Cardiac fibroblast (primary cell): ENCODE results near the gene AGRN.
"Not testable (repeated sequence)": the region's sequence is repeated elsewhere in the genome, so short reads cannot be mapped to it uniquely, and the experiment has no call there.

Source experiments
- DNase-seq, 2 donors: peaks; one replicate each; pipeline versions ENCODE4 v3.0.0 to v3.0.0-alpha.2; 2010; ENCODE audit warnings: low read depth in 2 of 2
- H3K4me3 ChIP-seq, 2 donors: replicated peaks in 1 of 2; 1 replicate in 1 of 2; 2 replicates in 1 of 2; pipeline ENCODE4 v1.5.1; 2011; ENCODE audit warnings: low read depth in 2 of 2, low read length in 2 of 2, mild to moderate bottlenecking in 2 of 2, moderate library complexity in 1 of 2
- TF ChIP-seq, protein P1 (sequence below): IDR thresholded peaks from one replicate; pipeline ENCODE4 v1.5.1; 2011; ENCODE audit warnings: low read depth, mild to moderate bottlenecking, low read length, inconsistent platforms

Gene AGRN

DNA sequence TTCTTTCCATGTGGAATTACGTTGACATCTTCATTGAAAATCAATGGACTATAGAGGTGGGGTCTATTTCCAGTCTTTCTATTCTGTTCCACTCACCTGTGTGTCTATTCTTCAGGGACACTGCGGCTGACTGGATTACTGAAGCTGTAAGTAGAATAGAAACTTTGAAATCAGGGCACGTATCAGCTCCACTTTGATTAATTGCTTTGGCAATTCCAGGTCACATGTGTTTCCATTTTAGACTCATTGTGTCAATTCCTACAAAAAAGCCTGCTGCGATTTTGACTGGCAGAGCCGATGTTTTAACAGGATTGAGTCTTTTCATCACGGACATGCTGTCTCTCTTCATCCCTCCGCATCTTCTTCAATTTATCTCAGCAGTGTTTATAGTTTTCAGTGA, 75.1 kb downstream of the AGRN start:
- TF ChIP-seq, protein P1, sequence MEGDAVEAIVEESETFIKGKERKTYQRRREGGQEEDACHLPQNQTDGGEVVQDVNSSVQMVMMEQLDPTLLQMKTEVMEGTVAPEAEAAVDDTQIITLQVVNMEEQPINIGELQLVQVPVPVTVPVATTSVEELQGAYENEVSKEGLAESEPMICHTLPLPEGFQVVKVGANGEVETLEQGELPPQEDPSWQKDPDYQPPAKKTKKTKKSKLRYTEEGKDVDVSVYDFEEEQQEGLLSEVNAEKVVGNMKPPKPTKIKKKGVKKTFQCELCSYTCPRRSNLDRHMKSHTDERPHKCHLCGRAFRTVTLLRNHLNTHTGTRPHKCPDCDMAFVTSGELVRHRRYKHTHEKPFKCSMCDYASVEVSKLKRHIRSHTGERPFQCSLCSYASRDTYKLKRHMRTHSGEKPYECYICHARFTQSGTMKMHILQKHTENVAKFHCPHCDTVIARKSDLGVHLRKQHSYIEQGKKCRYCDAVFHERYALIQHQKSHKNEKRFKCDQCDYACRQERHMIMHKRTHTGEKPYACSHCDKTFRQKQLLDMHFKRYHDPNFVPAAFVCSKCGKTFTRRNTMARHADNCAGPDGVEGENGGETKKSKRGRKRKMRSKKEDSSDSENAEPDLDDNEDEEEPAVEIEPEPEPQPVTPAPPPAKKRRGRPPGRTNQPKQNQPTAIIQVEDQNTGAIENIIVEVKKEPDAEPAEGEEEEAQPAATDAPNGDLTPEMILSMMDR, result no peak
- no peak overlapping the region for H3K4me3 ChIP-seq
- DNase-seq, result no peak

- not testable (repeated sequence) for H3K4me3 ChIP-seq, DNase-seq
Measured at GRCh38 chr1:1096136-1096535, 76.2 kb downstream of the AGRN start.

- no peak for DNase-seq
Measured at GRCh38 chr1:1098681-1099421, 78.9 kb downstream of the AGRN start.

GRCh38 chr1:1099506-1100183, 79.7 kb downstream of the AGRN start:
- no peak overlapping the region for H3K4me3 ChIP-seq
- no peak for DNase-seq
- TF ChIP-seq, protein P1, result no peak

More at GRCh38 chr1:1098681-1099421, 78.9 kb downstream of the AGRN start:
- no peak overlapping the region for H3K4me3 ChIP-seq
- TF ChIP-seq, protein P1, result no peak

DNA sequence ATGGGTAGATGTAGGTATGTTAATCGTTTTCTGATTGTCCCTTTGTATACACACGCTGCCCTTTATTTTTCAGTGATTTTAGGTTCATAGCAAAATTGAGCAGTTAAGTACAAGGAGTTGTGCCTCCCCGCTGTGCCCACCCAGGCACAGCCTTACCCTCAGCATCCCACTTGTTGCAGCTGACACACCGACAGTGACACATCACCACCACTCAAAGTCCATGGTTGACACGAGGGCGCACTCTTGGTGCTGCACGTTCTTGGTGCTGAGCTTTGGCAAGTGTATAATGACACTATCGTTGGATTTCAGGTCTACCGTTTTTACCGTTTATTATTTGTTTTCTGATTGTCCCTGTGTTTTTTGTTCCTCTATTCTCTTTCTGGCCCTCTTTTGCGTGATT, 80.4 kb downstream of the AGRN start:
- no peak for DNase-seq
- TF ChIP-seq, protein P1, result no peak
- H3K4me3 ChIP-seq, result no peak overlapping the region

DNA sequence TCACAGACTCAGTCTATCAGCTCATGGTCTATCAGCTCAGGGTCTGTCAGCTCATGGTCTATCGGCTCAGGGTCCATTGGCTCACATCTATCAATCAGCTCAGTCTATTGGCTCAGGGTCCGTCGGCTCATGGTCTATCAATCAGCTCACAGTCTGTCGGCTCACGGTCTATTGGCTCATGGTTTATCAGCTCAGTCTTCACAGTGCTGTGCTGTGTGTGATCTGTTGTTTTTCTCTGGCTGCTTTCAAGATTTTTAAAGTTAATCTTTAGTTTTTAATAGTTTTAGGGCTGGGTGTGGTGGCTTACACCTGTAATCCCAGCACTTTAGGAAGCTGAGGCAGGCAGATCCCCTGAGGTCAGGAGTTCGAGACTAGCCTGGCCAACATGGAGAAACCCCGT, 81.6 kb downstream of the AGRN start:
- TF ChIP-seq, protein P1, result no peak

DNA sequence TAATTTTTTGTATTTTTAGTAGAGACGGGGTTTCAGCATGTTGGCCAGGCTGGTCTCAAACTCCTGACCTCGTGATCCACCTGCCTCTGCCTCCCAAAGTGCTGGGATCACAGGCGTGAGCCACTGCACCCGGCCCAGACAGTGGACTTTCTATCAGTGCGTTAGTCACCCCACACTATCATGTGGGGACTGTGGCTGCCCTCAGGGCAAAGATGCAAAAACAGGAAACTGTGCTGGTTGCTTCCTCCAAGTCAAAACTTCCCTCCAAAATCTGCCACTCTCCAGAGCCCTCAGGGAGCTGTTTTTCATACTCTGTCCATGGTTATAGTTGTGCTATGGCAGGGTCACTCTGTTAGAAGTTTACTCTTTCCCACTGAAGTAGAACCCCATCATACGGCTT, 84.2 kb downstream of the AGRN start:
- H3K4me3 ChIP-seq, DNase-seq: not testable (repeated sequence)

More for the DNA sequence above, 81.6 kb downstream of the AGRN start:
- no peak overlapping the region for H3K4me3 ChIP-seq
- no peak for DNase-seq
